ENCODE data around the gene WASF3. TPM values are rescaled to one million over a fixed set of nuclear protein-coding genes. Genes with fewer than 3 reads are reported as not detected.

WASF3 gene, protein sequence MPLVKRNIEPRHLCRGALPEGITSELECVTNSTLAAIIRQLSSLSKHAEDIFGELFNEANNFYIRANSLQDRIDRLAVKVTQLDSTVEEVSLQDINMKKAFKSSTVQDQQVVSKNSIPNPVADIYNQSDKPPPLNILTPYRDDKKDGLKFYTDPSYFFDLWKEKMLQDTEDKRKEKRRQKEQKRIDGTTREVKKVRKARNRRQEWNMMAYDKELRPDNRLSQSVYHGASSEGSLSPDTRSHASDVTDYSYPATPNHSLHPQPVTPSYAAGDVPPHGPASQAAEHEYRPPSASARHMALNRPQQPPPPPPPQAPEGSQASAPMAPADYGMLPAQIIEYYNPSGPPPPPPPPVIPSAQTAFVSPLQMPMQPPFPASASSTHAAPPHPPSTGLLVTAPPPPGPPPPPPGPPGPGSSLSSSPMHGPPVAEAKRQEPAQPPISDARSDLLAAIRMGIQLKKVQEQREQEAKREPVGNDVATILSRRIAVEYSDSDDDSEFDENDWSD
- total RNA-seq: not detected

- DNase-seq: no peak
These were observed at the start of gene WASF3 for GRCh38 chr13:26557393-26558073. WASF3 (plus strand) TSS chr13:26557683; CDS start chr13:26642271, 84,588 bp downstream.

- no peak for DNase-seq
These were observed 48.6 kb upstream of the WASF3 start for GRCh38 chr13:26508885-26509284.

- DNase-seq: no peak
These were observed 48.0 kb upstream of the WASF3 start for GRCh38 chr13:26509491-26509890.

DNA sequence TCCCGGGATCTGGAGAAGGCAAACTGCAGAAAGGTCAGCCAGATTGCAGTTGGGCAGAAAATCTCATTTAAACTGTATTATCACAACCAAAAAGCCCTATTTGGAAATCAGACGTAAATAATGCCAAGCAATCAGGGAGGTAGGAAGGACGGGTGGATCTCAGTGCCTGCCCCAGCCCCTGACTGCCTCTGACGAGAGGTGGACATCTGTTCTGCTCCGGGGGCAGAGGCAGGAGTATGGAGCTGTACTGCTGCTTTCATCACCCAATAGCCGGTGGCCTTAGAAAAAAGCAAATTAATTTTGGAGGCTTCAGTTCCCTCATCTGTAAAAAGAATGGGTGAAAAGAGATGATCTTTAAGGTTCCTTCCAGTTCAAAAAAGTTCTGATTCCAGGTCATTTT lies 43.6 kb upstream of the WASF3 start:
- no peak for DNase-seq

DNA sequence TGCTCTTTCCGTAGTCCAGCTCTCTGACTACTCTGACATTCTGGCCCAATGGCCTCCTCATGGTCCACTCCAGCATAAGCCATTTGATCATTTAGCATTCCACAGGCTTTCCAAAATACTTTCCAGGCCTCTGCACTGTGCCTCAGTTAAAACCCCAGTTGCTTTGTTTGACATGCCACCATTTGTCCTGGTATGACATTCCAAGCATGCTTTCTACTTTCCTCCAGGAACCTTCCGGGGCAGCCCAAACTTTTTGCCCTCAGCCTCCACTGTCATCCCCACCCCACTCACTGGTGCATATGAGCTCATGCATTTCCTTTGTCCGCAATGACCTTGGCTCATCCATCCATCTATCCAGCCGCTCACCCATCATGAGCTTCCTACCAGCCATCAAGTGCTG lies 41.8 kb upstream of the WASF3 start:
- no peak for DNase-seq

- DNase-seq: no peak
These were observed 39.5 kb upstream of the WASF3 start for GRCh38 chr13:26517936-26518335.

- DNase-seq: no peak
These were observed 39.0 kb upstream of the WASF3 start for GRCh38 chr13:26518451-26518959.

DNA sequence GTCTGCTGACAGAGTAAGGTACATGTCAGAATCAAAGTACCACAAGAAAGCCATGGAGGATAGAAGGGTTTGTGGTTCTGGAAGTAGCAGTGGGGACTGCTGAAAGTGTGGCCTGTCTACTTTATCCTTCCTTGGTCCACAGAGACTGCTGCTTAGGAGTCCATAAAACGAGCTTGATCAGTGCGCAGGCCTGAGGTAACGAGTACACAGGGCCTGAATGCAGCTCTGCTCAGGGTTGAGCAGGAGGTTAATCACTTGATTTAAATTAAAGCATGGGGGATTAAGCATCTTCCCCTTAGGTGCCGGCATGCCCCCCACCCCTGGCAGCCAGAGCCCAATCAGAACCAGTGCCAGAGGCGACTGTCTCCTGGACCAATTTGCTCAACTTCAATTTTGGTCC lies 34.9 kb upstream of the WASF3 start:
- DNase-seq: no peak

DNA sequence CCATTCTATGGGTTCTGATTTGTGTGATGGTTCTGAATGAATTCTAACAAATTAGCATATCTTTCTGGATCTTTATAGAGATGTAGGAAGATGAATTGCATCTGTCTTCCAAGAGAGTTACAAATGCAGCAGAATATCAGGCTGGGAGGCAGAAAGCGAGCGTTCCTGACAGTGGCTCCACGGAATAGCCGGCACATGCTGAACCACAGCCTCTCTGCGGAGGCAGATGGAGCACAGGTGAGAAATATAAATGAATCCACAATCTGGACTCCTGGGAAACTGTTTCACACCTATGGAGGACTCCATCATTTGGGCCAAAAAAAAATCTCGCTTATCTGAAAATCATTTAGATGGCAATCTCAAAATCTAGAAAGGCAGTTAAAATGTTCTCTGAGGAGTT lies 34.5 kb upstream of the WASF3 start:
- DNase-seq: no peak

- DNase-seq: no peak
These were observed 32.0 kb upstream of the WASF3 start for GRCh38 chr13:26525528-26525927.

GRCh38 chr13:26526702-26527216 lies 30.7 kb upstream of the WASF3 start:
- DNase-seq: no peak

DNA sequence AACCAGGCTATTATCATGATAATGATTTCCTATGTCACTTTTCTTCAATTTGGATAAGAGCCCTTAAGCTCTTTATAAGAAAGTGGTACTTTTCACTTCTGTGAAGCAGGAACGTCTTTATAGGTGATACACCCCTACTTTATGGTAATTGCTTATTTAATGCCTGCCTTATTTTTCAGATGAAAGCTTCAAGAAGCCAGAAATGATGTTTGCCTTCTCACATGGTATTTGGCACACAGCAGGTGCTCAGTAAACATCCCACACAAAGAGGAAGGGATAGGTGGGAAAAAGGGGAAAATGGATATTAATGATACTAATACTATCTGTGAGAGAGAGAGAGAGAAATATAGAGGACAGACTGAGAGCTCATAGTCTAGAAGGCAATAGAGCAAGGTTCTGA lies 29.0 kb upstream of the WASF3 start:
- no peak for DNase-seq

- no peak for DNase-seq
These were observed 28.0 kb upstream of the WASF3 start for GRCh38 chr13:26529441-26529840.

GRCh38 chr13:26531742-26532141 lies 25.7 kb upstream of the WASF3 start:
- DNase-seq: no peak

- DNase-seq: no peak
These were observed 23.3 kb upstream of the WASF3 start for GRCh38 chr13:26534036-26534726.

DNA sequence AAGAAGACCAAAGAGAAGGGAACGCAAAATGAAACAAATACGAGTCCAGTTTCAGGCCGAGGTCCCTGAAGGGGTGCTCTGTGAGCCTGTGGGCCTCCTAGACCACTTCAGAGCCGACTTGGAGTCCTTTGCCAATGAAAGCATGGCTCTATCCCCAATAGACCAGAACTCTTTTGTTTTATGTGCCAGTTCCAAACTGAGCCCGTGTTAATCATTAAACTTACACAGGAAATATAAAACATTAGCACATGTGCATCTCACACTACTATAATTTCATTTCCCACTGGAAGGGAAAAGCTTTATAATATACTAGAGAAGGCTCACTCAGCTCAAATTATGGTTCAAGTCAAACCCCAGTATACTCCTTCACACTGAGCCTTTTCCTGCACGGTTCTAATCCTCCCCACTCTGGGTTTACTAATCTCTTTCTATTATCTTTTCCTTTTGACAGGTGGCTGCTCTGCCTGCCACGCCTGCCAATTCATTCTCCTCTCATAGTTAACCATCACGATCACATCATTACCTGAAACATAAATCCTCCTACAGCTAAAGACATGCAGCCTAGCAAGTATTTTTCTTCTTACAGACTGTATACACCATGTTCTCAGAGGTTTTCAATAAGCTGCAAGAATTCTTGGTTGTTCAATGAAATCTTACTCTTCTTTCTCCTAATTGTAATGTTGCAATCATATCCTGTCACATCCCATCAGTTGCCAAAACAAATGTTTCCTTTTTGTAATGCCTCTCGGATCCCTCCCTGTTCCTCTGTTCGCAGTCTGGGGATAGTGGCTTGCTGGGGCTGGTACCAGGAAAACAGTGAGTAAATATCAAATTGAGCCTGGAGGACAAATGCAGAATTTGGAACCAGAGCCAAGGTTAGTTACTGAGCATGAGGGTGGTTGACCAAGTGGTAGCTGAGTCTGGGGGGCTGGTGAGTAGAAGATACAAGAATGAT lies 18.8 kb upstream of the WASF3 start:
- DNase-seq: no peak

GRCh38 chr13:26539738-26540292 lies 17.7 kb upstream of the WASF3 start:
- DNase-seq: no peak

GRCh38 chr13:26540334-26540733 lies 17.1 kb upstream of the WASF3 start:
- no peak for DNase-seq

GRCh38 chr13:26541041-26541440 lies 16.4 kb upstream of the WASF3 start:
- DNase-seq: no peak

DNA sequence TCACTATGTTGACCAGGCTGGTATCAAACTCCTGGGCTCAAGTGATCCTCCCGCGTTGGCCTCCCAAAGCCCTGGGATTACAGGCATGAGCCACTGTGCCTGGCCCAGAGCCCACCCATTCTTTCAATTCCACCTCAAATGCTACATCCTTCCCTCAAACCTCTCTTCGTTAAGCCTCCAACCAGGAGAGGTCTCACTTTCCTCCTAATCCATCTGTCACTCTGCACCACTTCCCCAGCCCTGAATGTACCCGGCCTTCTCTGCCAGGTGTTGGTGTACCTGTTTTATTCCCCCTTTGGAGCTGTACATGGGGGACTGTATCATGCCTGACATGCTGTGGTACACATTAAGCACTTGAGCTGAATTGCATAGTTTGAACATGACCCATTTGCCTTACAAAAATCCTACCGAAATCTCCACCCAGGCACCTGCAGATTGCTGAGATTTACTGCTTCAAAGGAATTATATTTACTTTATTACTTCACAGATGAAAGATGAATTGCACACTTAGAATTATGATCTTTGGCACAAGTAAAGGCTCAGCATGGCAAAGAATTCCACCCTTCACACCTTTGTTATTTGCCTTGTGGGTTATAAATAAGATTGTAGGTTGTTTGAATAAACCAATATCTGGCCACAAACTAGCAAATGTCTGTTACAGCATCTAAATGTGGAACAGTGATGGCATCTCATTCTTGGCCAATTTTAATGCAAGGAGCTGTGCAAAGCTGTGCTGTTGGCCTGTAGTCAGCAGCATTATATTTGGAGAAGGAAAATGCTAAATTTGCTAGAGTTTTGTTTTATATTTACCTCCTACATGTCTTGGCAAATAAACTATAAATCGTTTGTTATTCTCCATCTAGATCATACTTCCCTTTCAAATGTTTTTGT lies 15.6 kb upstream of the WASF3 start:
- no peak for DNase-seq

All from effector CD4-positive, alpha-beta T cell (primary cell).